Activated T-cell treated with anti-CD3 and anti-CD28 coated beads for 1 hour (primary cell): ENCODE measurements around the gene MBD5.

Source experiments
- DNase-seq: peaks from one replicate; pipeline ENCODE4 v3.0.0-alpha.2; 2020; ENCODE audit warnings: low read depth

MBD5 gene

DNA sequence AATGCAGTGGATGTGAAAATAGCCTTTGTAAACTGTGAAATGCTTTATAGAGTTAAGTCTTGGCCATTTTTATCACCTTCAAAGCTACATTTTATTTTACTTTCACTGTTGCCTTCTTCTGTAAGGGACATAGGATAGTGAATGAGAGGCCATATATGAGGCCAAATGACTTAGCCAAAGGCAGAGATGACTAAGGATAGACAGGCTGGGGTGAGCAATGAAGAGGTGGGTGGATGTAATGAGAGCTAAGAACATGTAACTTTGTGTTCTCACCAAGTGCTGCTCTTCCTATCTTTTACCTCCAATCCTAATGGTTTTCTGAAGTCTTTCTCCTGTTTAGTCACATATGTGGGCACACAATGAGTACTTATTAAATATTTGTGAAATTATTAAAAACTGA is 101.9 kb downstream of the MBD5 start:
- no peak for DNase-seq

DNA sequence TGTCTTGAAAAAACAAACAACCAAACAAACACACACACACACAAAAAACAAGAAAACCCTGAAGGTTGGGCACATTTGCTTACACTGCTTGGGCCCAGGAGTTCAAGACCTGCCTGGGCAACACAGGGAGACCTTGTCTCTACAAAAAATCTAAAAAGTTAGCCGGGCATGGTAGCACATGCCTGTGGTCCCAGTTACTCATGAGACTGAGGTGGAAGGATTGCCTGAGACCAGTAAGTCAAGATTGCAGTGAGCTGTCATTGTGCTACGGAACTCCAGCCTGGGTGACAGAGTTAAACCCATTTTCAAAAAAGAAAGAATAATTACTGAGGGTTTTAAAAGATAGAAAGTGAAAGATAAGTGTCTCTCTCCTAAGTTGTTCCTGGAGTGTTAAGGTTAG is 103.4 kb downstream of the MBD5 start:
- no peak for DNase-seq

- DNase-seq = no peak
Observed at GRCh38 chr2:148130581-148130980, 109.7 kb downstream of the MBD5 start.

DNA sequence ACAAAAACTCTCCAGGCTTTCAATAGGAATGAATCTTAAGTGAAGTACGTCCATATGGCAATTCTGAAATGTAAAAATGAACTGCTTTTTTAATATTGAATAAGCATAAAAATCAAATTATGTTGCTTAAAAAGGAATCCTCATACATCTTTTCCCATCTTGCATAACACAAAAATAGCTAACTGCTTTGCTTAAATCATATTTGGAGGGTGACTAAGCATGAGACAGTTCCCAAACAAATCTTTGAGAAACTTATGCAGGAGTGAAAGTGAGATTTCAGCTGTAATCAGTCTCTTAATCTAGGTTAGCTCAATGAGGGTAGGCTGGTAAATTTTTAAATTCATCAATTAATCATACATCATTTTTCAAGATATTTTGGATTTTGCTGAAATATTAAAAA is 111.5 kb downstream of the MBD5 start:
- DNase-seq = no peak

DNA sequence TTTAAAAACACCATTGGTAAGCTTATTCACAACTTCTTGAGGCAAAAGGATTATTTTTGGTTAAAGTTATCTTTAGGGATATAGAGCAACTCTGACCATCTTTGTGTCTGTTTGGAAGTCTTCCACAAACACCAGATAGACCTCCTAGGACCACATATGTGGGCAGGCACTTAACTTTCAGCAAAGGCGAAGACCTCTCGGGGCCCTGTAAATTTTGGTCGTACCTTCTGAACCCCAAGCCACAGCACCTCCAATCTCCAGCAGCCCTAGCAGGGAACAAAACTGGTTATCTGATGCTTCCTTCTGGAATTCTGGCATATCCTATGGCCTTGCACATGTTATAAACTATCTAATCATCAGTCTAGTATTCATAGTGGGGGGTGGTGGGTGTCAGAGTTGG is 114.8 kb downstream of the MBD5 start:
- no peak for DNase-seq

DNA sequence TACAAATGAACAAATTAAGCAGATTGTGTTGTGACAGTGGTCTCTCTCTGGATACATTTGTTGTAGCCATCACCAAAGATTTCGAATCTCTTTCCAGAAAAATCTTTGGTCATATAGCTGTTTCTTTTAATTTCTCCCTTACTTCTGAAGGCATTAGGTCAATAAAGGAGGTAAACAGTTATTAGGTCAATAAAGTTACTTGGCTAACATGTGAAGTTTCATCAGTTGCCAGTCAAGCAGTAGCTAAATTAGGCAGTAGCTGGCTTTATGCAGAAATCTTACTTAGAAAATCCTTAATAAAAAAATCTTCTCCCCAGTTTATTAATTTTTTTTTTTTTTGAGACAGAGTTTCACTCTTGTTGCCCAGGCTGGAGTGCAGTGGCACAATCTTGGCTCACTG is 115.5 kb downstream of the MBD5 start:
- DNase-seq = no peak

GRCh38 chr2:148161909-148162435 is 141.1 kb downstream of the MBD5 start:
- DNase-seq = no peak

DNA sequence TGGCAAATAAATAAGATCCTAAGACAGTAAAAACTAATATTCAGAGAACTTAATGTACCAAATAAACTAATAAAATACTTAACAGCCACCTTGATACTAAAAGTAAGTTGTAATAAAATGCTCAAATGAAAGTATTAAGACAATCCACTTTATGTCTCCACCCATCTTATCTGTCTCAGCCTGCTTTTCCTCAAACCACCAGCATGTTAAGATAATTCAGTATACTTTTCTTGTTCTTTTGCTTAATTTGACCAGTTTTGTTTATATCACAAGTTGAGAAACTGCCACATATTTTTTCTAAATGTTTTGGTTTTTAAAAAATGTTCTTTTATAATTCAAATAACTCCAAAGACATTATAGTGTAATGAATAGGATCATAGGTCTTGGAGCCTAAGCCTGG is 142.0 kb downstream of the MBD5 start:
- no peak for DNase-seq

DNA sequence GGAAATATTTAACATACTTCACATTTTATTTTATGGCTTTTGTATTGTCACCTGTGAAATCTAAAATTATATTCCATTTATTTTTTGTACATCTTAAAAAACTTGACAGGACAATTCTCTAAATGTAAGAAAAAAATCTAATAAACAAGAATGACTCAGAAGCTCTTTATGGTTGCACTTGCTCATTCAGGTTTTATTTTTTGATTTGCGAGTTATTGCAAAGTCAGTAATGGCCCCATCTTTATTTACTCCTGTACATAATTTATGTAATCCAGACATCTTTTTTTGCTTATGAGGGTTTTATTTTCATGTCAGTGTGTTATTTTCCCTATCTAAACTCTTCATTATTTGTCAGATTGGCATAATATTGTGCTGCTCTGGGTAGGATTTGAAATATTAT is 145.1 kb downstream of the MBD5 start:
- DNase-seq = no peak

GRCh38 chr2:148167241-148167766 is 146.4 kb downstream of the MBD5 start:
- no peak for DNase-seq

DNA sequence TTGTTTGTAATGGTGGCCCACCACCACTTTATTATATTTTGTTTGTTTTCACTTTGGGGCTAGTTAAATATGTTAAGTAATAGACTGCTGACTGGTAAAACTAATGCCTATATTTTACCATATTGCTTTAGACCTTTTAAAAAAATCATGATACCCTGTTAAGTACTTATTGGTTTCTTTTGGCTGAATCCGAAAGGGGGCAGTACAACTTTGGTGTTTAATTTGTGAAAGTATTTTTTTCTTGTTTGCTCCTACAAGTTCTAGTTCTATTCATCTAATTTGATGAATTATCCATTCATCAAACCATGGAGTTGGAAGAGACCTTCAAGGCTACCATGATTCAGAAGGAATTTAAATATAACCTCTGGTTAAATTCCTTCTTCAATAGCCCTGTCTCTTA is 147.0 kb downstream of the MBD5 start:
- no peak for DNase-seq

GRCh38 chr2:148172131-148172753 is 151.4 kb downstream of the MBD5 start:
- DNase-seq = no peak

GRCh38 chr2:148173168-148173567 is 152.3 kb downstream of the MBD5 start:
- no peak for DNase-seq

DNA sequence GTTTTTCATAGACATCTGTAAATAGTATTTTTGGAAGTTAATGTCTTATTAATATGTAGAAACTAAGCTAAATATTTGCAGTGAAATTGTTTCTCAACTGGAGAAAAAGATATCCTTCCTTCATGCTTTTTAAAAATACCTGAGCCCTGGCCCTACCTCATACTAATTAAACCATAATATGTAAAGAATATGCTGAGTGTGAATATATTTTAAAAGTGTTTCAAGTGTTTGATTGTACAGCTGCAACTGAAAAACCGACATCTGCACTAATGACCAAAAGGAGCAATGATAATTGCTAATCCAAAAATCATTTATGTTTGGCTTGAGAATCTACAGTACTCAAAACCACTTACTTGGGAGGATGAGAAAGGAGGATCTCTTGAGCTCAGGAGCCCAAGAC is 156.7 kb downstream of the MBD5 start:
- DNase-seq = no peak

DNA sequence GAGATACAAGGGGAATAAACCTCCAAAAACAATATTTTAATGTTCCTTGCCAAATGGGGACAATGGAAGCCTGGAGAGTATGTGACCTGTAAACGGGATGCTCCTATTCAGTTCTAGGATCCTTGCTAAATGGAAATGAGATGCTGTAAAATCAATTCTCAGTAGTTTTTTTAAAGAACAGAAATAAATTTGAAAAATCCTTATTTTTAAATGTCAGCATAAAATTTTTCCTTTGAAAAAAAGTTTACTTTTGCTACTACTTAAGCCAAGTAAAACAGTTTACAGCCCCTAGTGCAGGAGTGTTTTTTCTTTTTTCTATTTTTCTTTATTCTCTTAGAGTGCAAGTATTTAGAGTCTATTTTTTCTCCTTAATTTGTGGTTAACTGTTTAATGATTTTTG is 158.8 kb downstream of the MBD5 start:
- DNase-seq = no peak

DNA sequence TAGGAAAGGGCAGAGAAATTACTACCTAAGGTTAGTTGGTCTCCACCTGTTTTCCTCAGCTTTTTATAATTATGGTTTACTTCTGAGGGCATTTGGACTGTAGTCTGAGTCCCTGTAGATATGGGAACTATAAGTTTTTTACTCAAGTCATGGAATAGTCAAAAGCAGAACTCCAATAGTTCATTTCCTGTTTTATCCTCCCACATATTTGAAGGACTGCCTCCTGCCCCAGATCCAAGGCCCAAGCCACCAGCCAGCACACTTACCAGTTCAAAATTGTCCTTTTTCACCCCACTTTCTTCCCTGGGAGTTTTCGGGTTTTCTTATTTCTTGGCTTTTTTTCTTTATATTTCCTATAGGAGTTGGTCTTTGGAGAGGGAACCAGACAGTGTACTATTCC is 164.1 kb downstream of the MBD5 start:
- DNase-seq = no peak

- no peak for DNase-seq
Observed at GRCh38 chr2:148194882-148195281, 174.0 kb downstream of the MBD5 start.

DNA sequence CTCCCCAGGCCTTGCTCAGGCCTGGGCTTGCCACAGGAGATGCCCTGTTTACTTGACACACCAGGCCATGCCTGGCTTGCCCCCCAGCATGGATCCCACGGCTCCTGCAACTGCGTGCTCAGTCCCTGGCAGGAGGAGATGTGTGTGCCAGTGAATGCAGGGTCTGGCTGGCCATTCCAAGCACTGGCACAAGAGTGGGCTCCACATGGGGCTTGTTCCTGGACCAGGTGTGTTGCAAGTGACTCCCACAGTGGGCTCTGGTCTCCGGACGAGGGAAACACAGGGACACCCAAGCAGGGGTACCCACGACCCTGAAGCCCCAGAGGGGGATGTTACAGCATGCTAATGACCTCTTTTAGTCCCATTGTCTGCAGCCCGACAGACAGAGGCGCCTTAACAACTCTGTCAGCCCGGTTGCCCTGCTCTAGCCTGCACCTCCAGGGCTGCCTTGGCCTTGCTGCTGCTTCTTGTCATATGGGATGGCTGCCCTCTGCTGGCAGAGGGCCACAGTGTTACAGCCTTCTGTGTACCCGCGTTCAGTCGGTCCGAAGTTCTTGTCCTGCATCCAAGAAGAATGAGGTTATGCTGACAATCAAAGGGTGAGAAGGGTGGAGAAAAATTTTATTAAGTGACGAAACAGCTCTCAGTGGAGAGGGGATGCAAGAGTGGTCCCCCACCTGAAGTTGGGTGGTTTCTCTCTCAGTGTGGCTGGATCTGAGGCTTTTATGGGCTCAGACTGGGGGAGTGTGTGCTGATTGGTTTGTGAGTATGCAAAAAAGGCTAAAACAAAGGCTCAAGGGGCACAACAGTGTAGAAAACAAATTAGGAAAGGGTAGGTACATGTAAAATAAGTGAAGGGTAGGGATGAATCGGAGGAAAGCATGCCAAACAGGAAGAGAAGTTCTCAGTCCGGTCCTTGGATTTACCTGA is 180.4 kb downstream of the MBD5 start:
- peak; percentile 7 for DNase-seq

DNA sequence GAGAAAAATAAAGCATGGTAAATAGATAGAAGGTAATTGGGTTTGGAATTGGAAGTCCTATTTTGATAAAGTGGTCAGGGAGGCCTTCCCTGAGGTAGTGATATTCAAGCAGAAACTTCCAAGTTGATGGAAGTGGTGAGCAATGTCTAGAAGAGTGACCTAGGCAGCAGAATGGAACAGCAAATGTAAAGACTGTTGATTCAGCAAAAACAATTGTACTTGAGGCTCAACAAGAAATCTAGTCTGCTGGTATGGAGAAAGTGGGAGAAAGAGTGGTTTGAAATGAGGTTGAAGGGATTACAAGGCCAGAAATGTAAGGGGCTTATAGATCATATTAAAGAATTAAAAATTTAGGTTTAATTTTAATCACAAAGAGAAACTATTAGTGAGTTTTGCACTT is 181.3 kb downstream of the MBD5 start:
- no peak for DNase-seq

GRCh38 chr2:148207111-148207510 is 186.2 kb downstream of the MBD5 start:
- DNase-seq = no peak

GRCh38 chr2:148209603-148210002 is 188.7 kb downstream of the MBD5 start:
- no peak for DNase-seq

- no peak for DNase-seq
Observed at GRCh38 chr2:148218326-148219075, 197.6 kb downstream of the MBD5 start.
